Ascending aorta (tissue), 2 donors: ENCODE measurements around the gene CEP97. TPM values are rescaled to one million over a fixed set of nuclear protein-coding genes. Genes with fewer than 3 reads are reported as not detected.
A peak's percentile ranks its signal among the peaks of the same experiment; 100 is the strongest.

Experiments
- DNase-seq, 2 donors: peaks; one replicate each; pipeline ENCODE4 v3.0.0-alpha.2; 2019; ENCODE audit warnings: low spot score in 2 of 2
- H3K27ac ChIP-seq, 2 donors: fragments of 200-600 bp; sonication (generic); one replicate each; pipeline ENCODE4 v1.5.1; 2016 to 2017; ENCODE audit warnings: mild to moderate bottlenecking in 1 of 2
- H3K27me3 ChIP-seq: fragments of 200-600 bp; sonication (generic); one replicate; pipeline ENCODE4 v1.5.1; 2017
- H3K36me3 ChIP-seq, 2 donors: fragments of 200-600 bp; sonication (generic); one replicate each; pipeline ENCODE4 v1.5.1; 2016
- H3K4me1 ChIP-seq, 2 donors: fragments of 200-600 bp; sonication (generic); one replicate each; pipeline ENCODE4 v1.5.1; 2016 to 2017; ENCODE audit warnings: mild to moderate bottlenecking in 1 of 2
- H3K4me3 ChIP-seq, 2 donors: fragments of 200-600 bp; sonication (generic); one replicate each; pipeline ENCODE4 v1.5.1; 2016 to 2017; ENCODE audit warnings: mild to moderate bottlenecking in 1 of 2
- H3K9me3 ChIP-seq, 2 donors: fragments of 200-600 bp; sonication (generic); one replicate each; pipeline ENCODE4 v1.5.1; 2016
- CTCF ChIP-seq, 3 experiments: fragments of 200-600 bp in 2 of 3; fragments of 450-650 bp in 1 of 3; sonication (generic) in 2 of 3; IDR thresholded peaks; one replicate each; pipeline ENCODE4 v1.5.1; 2016 to 2019; ENCODE audit warnings: antibody characterized with exemption in 3 of 3, mild to moderate bottlenecking in 1 of 3, moderate library complexity in 1 of 3
- intact Hi-C: fragments of 100-400 bp; cut with DNase I; formaldehyde crosslinking; loops from one replicate; pipeline ENCODE4 v1.15.1; 2023
- total RNA-seq: library from RNA; depleted of rRNA; stranded (reverse); fragments of >200 nt; gene quantifications from one replicate; pipeline ENCODE4 v1.1.0, GENCODE V29; 2016

The CEP97 gene
- total RNA-seq, 1 donor from 2014 or later = 1.3 TPM

GRCh38 chr3:101791778-101792177 lies 67.4 kb downstream of the CEP97 start:
- H3K9me3 ChIP-seq = peaks cover 0 to 4% of the 10 kb centered on the region in 2 donors
- no peak overlapping the region for H3K27ac ChIP-seq
- H3K4me3 ChIP-seq = no peak overlapping the region
- no peak for TF ChIP-seq CTCF (IDR thresholded peaks at IDR 0.05)
- intact Hi-C loops = no loop called here
- peaks cover 47 to 71% of the 10 kb centered on the region in 2 donors for H3K36me3 ChIP-seq
- no peaks in the 10 kb centered on the region for H3K4me1 ChIP-seq
- no peak for DNase-seq
- H3K27me3 ChIP-seq = no peaks in the 10 kb centered on the region

GRCh38 chr3:101796077-101796680 lies 71.8 kb downstream of the CEP97 start:
- H3K36me3 ChIP-seq = peaks cover 27 to 38% of the 10 kb centered on the region in 2 donors

GRCh38 chr3:101801174-101801573 lies 76.8 kb downstream of the CEP97 start:
- no peaks in the 10 kb centered on the region for H3K9me3 ChIP-seq
- intact Hi-C loops = no loop called here
- H3K27me3 ChIP-seq = no peaks in the 10 kb centered on the region
- no peak overlapping the region for H3K27ac ChIP-seq
- no peak for TF ChIP-seq CTCF (IDR thresholded peaks at IDR 0.05)
- no peak overlapping the region for H3K4me3 ChIP-seq
- peaks cover 0 to 4% of the 10 kb centered on the region in 2 donors for H3K4me1 ChIP-seq
- DNase-seq = no peak
- H3K36me3 ChIP-seq = peaks cover 3 to 17% of the 10 kb centered on the region in 2 donors

More at GRCh38 chr3:101796077-101796680, 71.8 kb downstream of the CEP97 start:
- no peak for TF ChIP-seq CTCF (IDR thresholded peaks at IDR 0.05)
- peaks cover 0 to 4% of the 10 kb centered on the region in 2 donors for H3K9me3 ChIP-seq
- H3K27ac ChIP-seq = no peak overlapping the region
- H3K4me1 ChIP-seq = no peaks in the 10 kb centered on the region
- H3K4me3 ChIP-seq = no peak overlapping the region
- intact Hi-C loops = no loop called here
- no peak for DNase-seq
- no peaks in the 10 kb centered on the region for H3K27me3 ChIP-seq

GRCh38 chr3:101802179-101802578 lies 77.8 kb downstream of the CEP97 start:
- no peak for DNase-seq
- Histone ChIP-seq H3K4me3 (no peak overlapping the region), H3K9me3 (no peaks in the 10 kb centered on the region), H3K27me3 (no peaks in the 10 kb centered on the region), H3K36me3 (peaks cover 3 to 17% of the 10 kb centered on the region in 2 donors), H3K27ac (no peak overlapping the region), H3K4me1 (peaks cover 0 to 7% of the 10 kb centered on the region in 2 donors)
- no peak for TF ChIP-seq CTCF (IDR thresholded peaks at IDR 0.05)
- intact Hi-C loops = no loop called here

GRCh38 chr3:101803173-101803782 lies 78.9 kb downstream of the CEP97 start:
- TF ChIP-seq CTCF (IDR thresholded peaks at IDR 0.05) = peak; percentile 70 to 81 (median 75)
- intact Hi-C loops = no loop called here
- Histone ChIP-seq H3K36me3 (peaks cover 3 to 19% of the 10 kb centered on the region in 2 donors), H3K9me3 (no peaks in the 10 kb centered on the region), H3K4me3 (no peak overlapping the region), H3K4me1 (peaks cover 0 to 7% of the 10 kb centered on the region in 2 donors), H3K27ac (no peak overlapping the region), H3K27me3 (no peaks in the 10 kb centered on the region)
- no peak for DNase-seq
